Measurements from ENCODE around the gene YLPM1. TPM values are rescaled to one million over a fixed set of nuclear protein-coding genes. Genes with fewer than 3 reads are reported as not detected.

YLPM1 gene
- total RNA-seq, 4 donors from 2014 or later = 35.0 to 42.7 (median 37.5) TPM

DNA sequence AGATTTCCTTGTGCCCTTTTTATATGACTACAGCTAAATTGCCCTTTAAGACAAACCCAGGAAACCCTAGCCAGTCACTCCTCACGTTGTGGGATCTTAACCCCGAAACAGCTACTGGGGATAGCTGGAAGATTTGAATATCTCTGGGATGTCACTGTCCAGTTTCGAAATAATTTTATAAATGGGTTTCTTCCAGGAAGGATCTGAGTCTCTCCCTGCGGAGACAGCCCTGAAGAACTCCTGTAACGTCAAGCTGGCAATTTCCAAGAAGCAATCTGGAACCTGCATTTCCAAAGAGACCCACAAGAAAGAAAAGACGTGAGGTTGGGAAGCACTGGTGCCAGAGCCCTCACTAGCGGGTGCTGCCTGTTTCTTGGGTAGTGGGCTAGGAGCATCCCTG is 91.9 kb downstream of the YLPM1 start:
- WGBS, 2 donors = 79% methylated on average over 7 of the region's 7 CpGs
- intact Hi-C loops (cut with DNase I; ENCODE audit: low total_unique reads) = no loop called here
- DNase-seq (ENCODE audit: low spot score in 2 of 2) = no peak

DNA sequence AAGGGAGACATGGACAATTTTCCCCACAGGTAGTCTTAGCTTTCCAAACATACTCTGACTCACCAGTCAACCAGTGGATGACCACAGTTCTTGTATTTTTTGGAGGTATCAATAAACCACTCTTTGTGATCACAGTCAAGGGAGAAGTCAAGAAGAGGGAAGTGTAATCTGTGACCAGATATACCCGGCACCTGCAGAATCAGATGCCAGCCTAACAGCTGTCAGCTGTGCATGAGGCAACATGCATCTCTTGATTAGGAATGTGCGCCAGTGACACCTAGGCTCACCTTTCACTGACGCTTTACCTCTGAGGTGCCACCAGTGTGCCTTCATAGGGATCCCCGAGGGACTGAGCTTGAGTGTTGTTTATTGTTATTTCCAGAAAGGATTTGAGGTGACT is 92.8 kb downstream of the YLPM1 start:
- 49 to 61% methylated on average over 4 of the region's 4 CpGs for WGBS, 2 donors
- intact Hi-C loops (cut with DNase I; ENCODE audit: low total_unique reads) = no loop called here
- DNase-seq (ENCODE audit: low spot score in 2 of 2) = no peak
- no peak for TF ChIP-seq POLR2A (IDR thresholded peaks at IDR 0.05)
- TF ChIP-seq, protein P1, sequence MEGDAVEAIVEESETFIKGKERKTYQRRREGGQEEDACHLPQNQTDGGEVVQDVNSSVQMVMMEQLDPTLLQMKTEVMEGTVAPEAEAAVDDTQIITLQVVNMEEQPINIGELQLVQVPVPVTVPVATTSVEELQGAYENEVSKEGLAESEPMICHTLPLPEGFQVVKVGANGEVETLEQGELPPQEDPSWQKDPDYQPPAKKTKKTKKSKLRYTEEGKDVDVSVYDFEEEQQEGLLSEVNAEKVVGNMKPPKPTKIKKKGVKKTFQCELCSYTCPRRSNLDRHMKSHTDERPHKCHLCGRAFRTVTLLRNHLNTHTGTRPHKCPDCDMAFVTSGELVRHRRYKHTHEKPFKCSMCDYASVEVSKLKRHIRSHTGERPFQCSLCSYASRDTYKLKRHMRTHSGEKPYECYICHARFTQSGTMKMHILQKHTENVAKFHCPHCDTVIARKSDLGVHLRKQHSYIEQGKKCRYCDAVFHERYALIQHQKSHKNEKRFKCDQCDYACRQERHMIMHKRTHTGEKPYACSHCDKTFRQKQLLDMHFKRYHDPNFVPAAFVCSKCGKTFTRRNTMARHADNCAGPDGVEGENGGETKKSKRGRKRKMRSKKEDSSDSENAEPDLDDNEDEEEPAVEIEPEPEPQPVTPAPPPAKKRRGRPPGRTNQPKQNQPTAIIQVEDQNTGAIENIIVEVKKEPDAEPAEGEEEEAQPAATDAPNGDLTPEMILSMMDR (IDR thresholded peaks at IDR 0.05) = no peak
- H3K4me3 ChIP-seq (ENCODE audit: low read depth, poor library complexity, severe bottlenecking) = no peak overlapping the region

More for the DNA sequence above, 91.9 kb downstream of the YLPM1 start:
- H3K4me3 ChIP-seq (ENCODE audit: low read depth, poor library complexity, severe bottlenecking) = no peak overlapping the region
- TF ChIP-seq, protein P1 (IDR thresholded peaks at IDR 0.05) = no peak
- no peak for TF ChIP-seq POLR2A (IDR thresholded peaks at IDR 0.05)

DNA sequence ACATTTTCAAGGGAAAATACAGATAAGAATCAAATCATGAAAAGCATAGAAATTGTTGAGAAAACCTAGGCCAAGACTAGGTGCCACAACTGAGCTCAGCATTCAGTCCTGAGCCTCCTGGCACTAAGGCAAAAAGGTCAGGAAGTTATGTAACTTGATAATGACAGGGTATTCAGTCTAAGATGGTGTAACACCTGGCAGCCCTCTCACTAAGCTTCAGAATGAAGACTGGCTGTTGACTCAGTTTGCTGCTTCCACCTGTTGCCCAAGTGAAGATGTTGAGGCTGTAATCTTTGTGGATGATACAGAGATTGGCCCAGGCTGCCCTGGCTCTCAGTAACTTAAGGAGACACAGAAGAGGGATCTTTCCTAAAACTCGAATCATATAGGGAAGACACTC is 93.2 kb downstream of the YLPM1 start:
- no peak overlapping the region for H3K4me3 ChIP-seq (ENCODE audit: low read depth, poor library complexity, severe bottlenecking)
- WGBS, 2 donors = 76 to 90% methylated on average over 1 of the region's 1 CpG
- intact Hi-C loops (cut with DNase I; ENCODE audit: low total_unique reads) = no loop called here
- no peak for DNase-seq (ENCODE audit: low spot score in 2 of 2)
- no peak for TF ChIP-seq POLR2A (IDR thresholded peaks at IDR 0.05)
- TF ChIP-seq, protein P1 (IDR thresholded peaks at IDR 0.05) = no peak

DNA sequence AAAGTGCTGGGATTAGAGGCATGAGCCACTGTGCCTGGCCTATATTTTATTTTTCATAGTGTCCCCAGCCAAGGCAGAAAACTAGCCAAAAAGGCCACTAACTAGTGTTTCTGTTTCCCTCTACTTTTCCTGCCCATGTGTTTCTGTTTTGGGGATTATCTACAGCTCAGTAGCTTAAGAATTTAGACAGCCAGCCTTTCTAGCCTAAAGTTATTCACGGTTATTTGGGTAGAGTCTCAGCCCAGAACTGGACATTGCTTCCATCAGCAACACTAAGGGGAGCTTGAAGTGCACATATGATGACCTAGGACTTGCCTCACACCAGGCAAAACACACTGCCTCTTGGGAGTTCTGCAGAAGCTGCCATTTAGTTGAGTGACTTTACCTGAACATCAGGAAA is 94.9 kb downstream of the YLPM1 start:
- 50 to 66% methylated on average over 1 of the region's 1 CpG for WGBS, 2 donors
- intact Hi-C loops (cut with DNase I; ENCODE audit: low total_unique reads) = no loop called here
- no peak for DNase-seq (ENCODE audit: low spot score in 2 of 2)
- TF ChIP-seq, protein P1 (IDR thresholded peaks at IDR 0.05) = no peak
- no peak for TF ChIP-seq POLR2A (IDR thresholded peaks at IDR 0.05)
- no peak overlapping the region for H3K4me3 ChIP-seq (ENCODE audit: low read depth, poor library complexity, severe bottlenecking)

DNA sequence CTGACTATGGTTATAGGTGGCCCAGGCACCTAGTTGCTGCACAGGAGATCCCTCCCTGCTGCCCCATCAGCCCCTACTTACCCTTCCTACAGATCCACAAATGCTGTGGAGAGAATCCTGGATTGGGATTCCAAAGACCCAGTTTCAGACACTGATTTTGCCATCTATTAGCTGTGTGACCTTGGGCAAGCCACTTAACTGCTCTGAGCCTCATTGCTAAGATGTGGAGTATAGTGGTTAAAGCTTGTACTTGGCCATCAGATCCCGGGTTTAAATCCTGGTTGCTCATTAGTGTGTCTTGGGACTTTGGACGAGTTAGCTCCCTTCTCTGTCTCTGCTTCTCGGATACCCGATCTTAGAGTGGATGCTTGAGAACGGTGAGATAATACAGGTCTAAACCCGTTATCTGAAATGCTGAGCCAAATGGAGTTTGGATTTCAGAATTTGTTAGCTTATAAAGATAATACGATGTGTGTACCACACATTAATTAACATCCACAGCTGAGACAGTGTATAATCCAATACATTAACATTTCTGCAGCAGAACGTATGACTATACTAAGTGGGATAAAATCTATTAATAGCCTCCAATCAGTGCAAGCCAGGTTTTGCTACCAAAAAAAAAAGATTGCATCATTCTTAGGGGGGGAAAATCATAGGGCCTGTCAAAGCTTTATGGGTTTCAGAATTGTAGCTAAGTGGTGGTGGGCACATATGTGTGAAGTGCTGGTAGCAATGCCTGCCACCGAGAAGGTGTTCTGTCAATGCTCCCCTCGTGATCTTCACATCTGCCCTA is 96.8 kb downstream of the YLPM1 start:
- intact Hi-C loops (cut with DNase I; ENCODE audit: low total_unique reads) = loop anchor here (5.0 kb wide), 1 partner anchor 47 kb away; no protein-coding TSS in a partner anchor
- 53 to 59% methylated on average over 10 of the region's 10 CpGs for WGBS, 2 donors
- no peak overlapping the region for H3K4me3 ChIP-seq (ENCODE audit: low read depth, poor library complexity, severe bottlenecking)
- no peak for TF ChIP-seq POLR2A (IDR thresholded peaks at IDR 0.05)
- TF ChIP-seq, protein P1 (IDR thresholded peaks at IDR 0.05) = no peak
- DNase-seq (ENCODE audit: low spot score in 2 of 2) = no peak
